Esophagus muscularis mucosa (tissue), 4 donors: ENCODE measurements around the gene ZNF526.

Source experiments
- CTCF ChIP-seq, 3 experiments: fragments of 200-600 bp in 2 of 3; fragments of 450-650 bp in 1 of 3; sonication (generic) in 2 of 3; IDR thresholded peaks; one replicate each; pipeline ENCODE4 v1.5.1; 2017 to 2019; ENCODE audit warnings: antibody characterized with exemption in 3 of 3, mild to moderate bottlenecking in 2 of 3, moderate library complexity in 1 of 3
- EP300 ChIP-seq: sonication (generic); formaldehyde crosslinking; IDR thresholded peaks from one replicate; pipeline ENCODE4 v1.6.1; 2017; ENCODE audit warnings: antibody characterized with exemption
- POLR2A ChIP-seq: fragments of 450-650 bp; IDR thresholded peaks from one replicate; pipeline ENCODE4 v1.6.1; 2017; ENCODE audit warnings: antibody characterized with exemption, moderate library complexity, mild to moderate bottlenecking, low read depth
- POLR2AphosphoS5 ChIP-seq, 2 donors: sonication (generic); formaldehyde crosslinking; IDR thresholded peaks; one replicate each; pipeline ENCODE4 v1.6.1; 2017; ENCODE audit warnings: antibody characterized with exemption in 2 of 2

DNA sequence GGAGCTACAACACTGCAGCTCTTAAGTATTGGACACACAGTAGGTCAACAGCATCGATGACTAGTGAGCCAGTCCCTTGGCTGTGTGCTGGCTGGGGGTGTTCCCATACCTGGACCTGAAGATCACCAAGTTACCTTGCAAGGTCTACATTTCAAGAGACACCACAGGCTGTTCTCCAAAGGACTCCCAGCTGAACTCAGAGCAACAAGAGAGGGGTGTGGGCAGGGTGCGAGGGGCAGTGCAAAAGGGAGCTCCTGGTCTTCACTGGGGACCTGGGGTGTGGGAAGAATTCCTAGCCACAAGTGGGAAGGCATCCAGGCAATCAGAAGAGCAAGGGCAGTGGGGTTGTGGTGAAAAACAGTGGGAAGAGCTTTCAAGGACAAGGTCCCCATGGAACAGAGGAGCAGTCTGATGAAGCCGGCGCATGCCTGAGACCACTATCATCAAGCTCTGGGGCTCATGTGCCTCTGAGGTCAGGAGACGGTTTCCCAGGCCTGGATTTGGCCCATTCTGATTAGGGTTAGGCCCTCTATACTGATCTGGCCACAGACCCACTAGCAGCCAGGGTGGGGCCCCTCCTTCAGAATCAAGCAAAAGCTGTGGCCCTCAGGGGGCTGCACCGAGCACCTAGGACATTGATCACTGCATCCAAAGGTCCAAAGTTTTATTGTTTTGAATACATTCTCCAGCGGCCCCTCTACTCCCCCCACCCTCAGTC lies 27.0 kb downstream of the ZNF526 start:
- no peak for TF ChIP-seq CTCF (IDR thresholded peaks at IDR 0.05)
- no peak for TF ChIP-seq EP300
- TF ChIP-seq POLR2A: no peak
- TF ChIP-seq POLR2AphosphoS5 (IDR thresholded peaks at IDR 0.05): no peak
